ENCODE measurements around the gene NUP133. TPM values are rescaled to one million over a fixed set of nuclear protein-coding genes. Genes with fewer than 3 reads are reported as not detected.
A peak's percentile ranks its signal among the peaks of the same experiment; 100 is the strongest.

NUP133 gene
- polyA plus RNA-seq, 3 donors = 9.0 to 12.8 (median 12.4) TPM

GRCh38 chr1:229409616-229410369 lies 98.3 kb downstream of the NUP133 start:
- Mint-ChIP-seq H3K9me3 (peaks cover 0 to 14% (median 3%) of the 10 kb centered on the region in 7 donors), H3K27ac (peak overlapping the region in 3 of 7 donors; percentile 60 to 72 (median 66)), H3K36me3 (peaks cover 0 to 3% of the 10 kb centered on the region in 2 donors), H3K27me3 (ENCODE audit: low read depth in 3 of 3) (peaks cover 59 to 83% (median 70%) of the 10 kb centered on the region in 3 donors), H3K4me1 (peaks cover 41% of the 10 kb centered on the region), H3K4me3 (peak overlapping the region; percentile 20 to 89)
- Histone ChIP-seq H3K36me3 (replicated peaks in 1 of 2; ENCODE audit: control insufficient read depth in 1 of 2, insufficient read depth in 2 of 2, low read length in 2 of 2) (no peaks in the 10 kb centered on the region), H3K4me1 (ENCODE audit: control insufficient read depth in 1 of 2, insufficient read depth in 2 of 2, low read length in 2 of 2) (peaks cover 36 to 45% of the 10 kb centered on the region in 2 donors), H3K27me3 (ENCODE audit: control insufficient read depth in 2 of 2, insufficient read depth in 2 of 2, low read length in 2 of 2) (peaks cover 23 to 67% of the 10 kb centered on the region in 2 donors), H3K27ac (ENCODE audit: low read depth in 1 of 2, low read length in 2 of 2) (no peak overlapping the region), H3K4me2 (replicated peaks; ENCODE audit: extremely low read depth, low read length, poor library complexity, severe bottlenecking) (peak overlapping the region; percentile 65), H2AFZ (ENCODE audit: insufficient read depth, low read depth, low read length, poor library complexity, severe bottlenecking) (no peak overlapping the region), H3K79me2 (ENCODE audit: insufficient read depth, low read length) (no peaks in the 10 kb centered on the region), H3K4me3 (replicated peaks in 1 of 3; ENCODE audit: low read depth in 2 of 3, low read length in 3 of 3) (peak overlapping the region in 1 of 3 experiments; percentile 52), H3K9ac (ENCODE audit: insufficient read depth, low read length, poor library complexity, severe bottlenecking) (no peak overlapping the region), H4K20me1 (ENCODE audit: insufficient read depth, low read length) (no peaks in the 10 kb centered on the region), H3K9me3 (replicated peaks in 1 of 2; ENCODE audit: control insufficient read depth in 1 of 2, insufficient read depth in 1 of 2, low read length in 2 of 2) (peaks cover 0 to 9% of the 10 kb centered on the region in 2 donors)
- WGBS (ENCODE audit: insufficient coverage) = 40% methylated on average over 16 of the region's 18 CpGs
- intact Hi-C loops (cut with micrococcal nuclease) = no loop called here
- no peak for TF ChIP-seq CTCF (IDR thresholded peaks at IDR 0.05)
- no peak for DNase-seq

- Histone ChIP-seq H3K4me1 (ENCODE audit: control insufficient read depth in 1 of 2, insufficient read depth in 2 of 2, low read length in 2 of 2) (peaks cover 36 to 45% of the 10 kb centered on the region in 2 donors), H3K9ac (ENCODE audit: insufficient read depth, low read length, poor library complexity, severe bottlenecking) (no peak overlapping the region), H3K4me2 (replicated peaks; ENCODE audit: extremely low read depth, low read length, poor library complexity, severe bottlenecking) (no peak overlapping the region), H4K20me1 (ENCODE audit: insufficient read depth, low read length) (no peaks in the 10 kb centered on the region), H3K27ac (ENCODE audit: low read depth in 1 of 2, low read length in 2 of 2) (no peak overlapping the region), H2AFZ (ENCODE audit: insufficient read depth, low read depth, low read length, poor library complexity, severe bottlenecking) (no peak overlapping the region), H3K9me3 (replicated peaks in 1 of 2; ENCODE audit: control insufficient read depth in 1 of 2, insufficient read depth in 1 of 2, low read length in 2 of 2) (peaks cover 0 to 9% of the 10 kb centered on the region in 2 donors), H3K4me3 (replicated peaks in 1 of 3; ENCODE audit: low read depth in 2 of 3, low read length in 3 of 3) (no peak overlapping the region), H3K79me2 (ENCODE audit: insufficient read depth, low read length) (no peaks in the 10 kb centered on the region), H3K36me3 (replicated peaks in 1 of 2; ENCODE audit: control insufficient read depth in 1 of 2, insufficient read depth in 2 of 2, low read length in 2 of 2) (no peaks in the 10 kb centered on the region), H3K27me3 (ENCODE audit: control insufficient read depth in 2 of 2, insufficient read depth in 2 of 2, low read length in 2 of 2) (peaks cover 23 to 74% of the 10 kb centered on the region in 2 donors)
- peaks cover 64 to 93% (median 74%) of the 10 kb centered on the region in 3 donors for H3K27me3 Mint-ChIP-seq (ENCODE audit: low read depth in 3 of 3)
- intact Hi-C loops (cut with micrococcal nuclease) = no loop called here
- TF ChIP-seq CTCF (IDR thresholded peaks at IDR 0.05) = no peak
- peaks cover 0 to 14% (median 3%) of the 10 kb centered on the region in 7 donors for H3K9me3 Mint-ChIP-seq
- H3K27ac Mint-ChIP-seq = no peak overlapping the region
- H3K4me3 Mint-ChIP-seq = peak overlapping the region in 1 of 2 donors; percentile 91
- H3K36me3 Mint-ChIP-seq = peaks cover 0 to 3% of the 10 kb centered on the region in 2 donors
- 73% methylated on average over 6 of the region's 8 CpGs for WGBS (ENCODE audit: insufficient coverage)
- DNase-seq = no peak
- H3K4me1 Mint-ChIP-seq = peaks cover 41% of the 10 kb centered on the region
Observed at GRCh38 chr1:229408458-229409037, 99.6 kb downstream of the NUP133 start.
